Mucosa of stomach (tissue), 1 donor: Measurements from ENCODE around the gene GANC.
"Not testable (repeated sequence)": the region's sequence is repeated elsewhere in the genome, so short reads cannot be mapped to it uniquely, and the experiment has no call there.

Source experiments
- H3K27me3 ChIP-seq: one replicate; pipeline ENCODE4 v1.7.0; 2013; ENCODE audit warnings: mild to moderate bottlenecking, low read length; ENCODE audit not compliant: control insufficient read depth, insufficient read depth
- H3K36me3 ChIP-seq: one replicate; pipeline ENCODE4 v1.7.0; 2013; ENCODE audit warnings: low read length; ENCODE audit not compliant: control insufficient read depth, insufficient read depth
- H3K4me1 ChIP-seq: one replicate; pipeline ENCODE4 v1.7.0; 2013; ENCODE audit warnings: mild to moderate bottlenecking, low read length; ENCODE audit not compliant: control insufficient read depth, insufficient read depth
- H3K4me3 ChIP-seq: one replicate; pipeline ENCODE4 v1.7.0; 2013; ENCODE audit warnings: low read length
- H3K9ac ChIP-seq: one replicate; pipeline ENCODE4 v1.7.0; 2013; ENCODE audit warnings: mild to moderate bottlenecking, low read length, moderate library complexity
- H3K9me3 ChIP-seq: one replicate; pipeline ENCODE4 v1.7.0; 2013; ENCODE audit warnings: mild to moderate bottlenecking, low read length, moderate library complexity; ENCODE audit not compliant: control insufficient read depth
- donor health status: Pancreatic carcinoma.

Gene GANC

GRCh38 chr15:42329992-42330391, 57.0 kb downstream of the GANC start:
- H3K9me3 ChIP-seq: no peaks in the 10 kb centered on the region
- no peaks in the 10 kb centered on the region for H3K27me3 ChIP-seq
- no peak overlapping the region for H3K4me3 ChIP-seq
- no peak overlapping the region for H3K9ac ChIP-seq
- no peaks in the 10 kb centered on the region for H3K4me1 ChIP-seq
- H3K36me3 ChIP-seq: no peaks in the 10 kb centered on the region

GRCh38 chr15:42331235-42331634, 58.2 kb downstream of the GANC start:
- no peaks in the 10 kb centered on the region for H3K36me3 ChIP-seq
- no peaks in the 10 kb centered on the region for H3K4me1 ChIP-seq
- no peak overlapping the region for H3K4me3 ChIP-seq
- H3K27me3 ChIP-seq: no peaks in the 10 kb centered on the region
- H3K9ac ChIP-seq: no peak overlapping the region
- no peaks in the 10 kb centered on the region for H3K9me3 ChIP-seq

GRCh38 chr15:42332331-42332730, 59.3 kb downstream of the GANC start:
- H3K27me3 ChIP-seq: no peaks in the 10 kb centered on the region
- H3K4me3 ChIP-seq: no peak overlapping the region
- H3K9ac ChIP-seq: no peak overlapping the region
- no peaks in the 10 kb centered on the region for H3K9me3 ChIP-seq
- H3K4me1 ChIP-seq: no peaks in the 10 kb centered on the region
- no peaks in the 10 kb centered on the region for H3K36me3 ChIP-seq

DNA sequence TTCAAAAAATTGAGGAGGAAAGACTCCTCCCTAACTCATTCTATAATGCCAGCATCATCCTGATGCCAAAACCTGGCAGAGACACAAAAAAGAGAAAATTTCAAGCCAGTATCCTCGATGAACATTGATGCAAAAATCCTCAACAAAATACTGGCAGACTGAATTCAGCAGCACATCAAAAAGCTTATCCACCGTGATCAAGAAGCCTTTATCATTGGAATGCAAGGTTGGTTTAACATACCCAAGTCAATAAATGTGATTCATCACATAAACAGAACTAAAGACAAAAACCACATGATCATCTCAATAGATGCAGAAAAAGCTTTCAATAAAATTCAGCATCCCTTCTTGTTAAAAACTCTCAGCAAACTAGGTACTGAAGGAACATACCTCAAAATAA, 62.1 kb downstream of the GANC start:
- Histone ChIP-seq H3K9ac (no peak overlapping the region), H3K36me3 (no peaks in the 10 kb centered on the region), H3K9me3 (no peaks in the 10 kb centered on the region)

GRCh38 chr15:42336650-42337049, 63.6 kb downstream of the GANC start:
- not testable (repeated sequence) for H3K4me1 ChIP-seq, H3K9ac ChIP-seq, H3K27me3 ChIP-seq, H3K36me3 ChIP-seq, H3K9me3 ChIP-seq, H3K4me3 ChIP-seq

More for the DNA sequence above, 62.1 kb downstream of the GANC start:
- H3K27me3 ChIP-seq: no peaks in the 10 kb centered on the region
- no peak overlapping the region for H3K4me3 ChIP-seq
- no peaks in the 10 kb centered on the region for H3K4me1 ChIP-seq

DNA sequence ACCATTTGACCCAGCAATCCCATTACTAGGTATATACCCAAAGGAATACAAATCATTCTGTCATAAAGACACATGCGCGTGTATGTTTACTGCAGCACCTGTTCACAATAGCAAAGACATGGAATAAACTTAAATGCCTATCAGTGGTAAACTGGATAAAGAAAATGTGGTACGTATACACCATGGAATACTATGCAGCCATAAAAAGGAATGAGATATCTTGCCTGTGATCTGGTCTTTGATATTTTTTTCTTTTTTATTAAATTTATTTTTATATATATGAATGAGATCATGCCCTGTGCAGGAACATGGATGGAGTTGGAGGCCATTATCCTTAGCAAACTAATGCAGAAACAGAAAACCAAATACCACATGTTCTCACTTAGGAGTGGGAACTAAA, 64.1 kb downstream of the GANC start:
- H3K4me3 ChIP-seq, H3K27me3 ChIP-seq, H3K9ac ChIP-seq, H3K9me3 ChIP-seq, H3K4me1 ChIP-seq, H3K36me3 ChIP-seq: not testable (repeated sequence)

DNA sequence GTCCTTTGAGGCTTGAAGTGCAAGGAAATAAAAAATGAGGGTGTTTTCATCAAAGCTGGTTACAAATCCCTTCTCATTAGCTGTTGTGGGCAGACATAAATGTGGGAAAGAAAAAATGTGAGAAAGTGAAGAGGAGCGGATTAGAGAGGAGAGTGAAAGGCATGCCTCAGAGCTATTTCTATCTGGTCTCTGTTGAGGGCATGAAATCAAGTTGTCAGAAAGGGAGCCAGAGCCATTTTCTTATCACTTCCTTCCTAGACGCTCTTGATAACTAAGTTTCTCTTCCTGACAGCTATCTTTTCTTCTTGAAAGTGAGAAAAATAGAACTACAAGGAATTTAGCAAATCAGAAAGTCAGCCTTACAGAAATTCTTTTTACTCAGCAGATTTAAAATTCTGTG, 65.5 kb downstream of the GANC start:
- Histone ChIP-seq H3K4me3 (no peak overlapping the region), H3K27me3 (no peaks in the 10 kb centered on the region), H3K4me1 (no peaks in the 10 kb centered on the region), H3K36me3 (no peaks in the 10 kb centered on the region), H3K9me3 (no peaks in the 10 kb centered on the region), H3K9ac (no peak overlapping the region)

DNA sequence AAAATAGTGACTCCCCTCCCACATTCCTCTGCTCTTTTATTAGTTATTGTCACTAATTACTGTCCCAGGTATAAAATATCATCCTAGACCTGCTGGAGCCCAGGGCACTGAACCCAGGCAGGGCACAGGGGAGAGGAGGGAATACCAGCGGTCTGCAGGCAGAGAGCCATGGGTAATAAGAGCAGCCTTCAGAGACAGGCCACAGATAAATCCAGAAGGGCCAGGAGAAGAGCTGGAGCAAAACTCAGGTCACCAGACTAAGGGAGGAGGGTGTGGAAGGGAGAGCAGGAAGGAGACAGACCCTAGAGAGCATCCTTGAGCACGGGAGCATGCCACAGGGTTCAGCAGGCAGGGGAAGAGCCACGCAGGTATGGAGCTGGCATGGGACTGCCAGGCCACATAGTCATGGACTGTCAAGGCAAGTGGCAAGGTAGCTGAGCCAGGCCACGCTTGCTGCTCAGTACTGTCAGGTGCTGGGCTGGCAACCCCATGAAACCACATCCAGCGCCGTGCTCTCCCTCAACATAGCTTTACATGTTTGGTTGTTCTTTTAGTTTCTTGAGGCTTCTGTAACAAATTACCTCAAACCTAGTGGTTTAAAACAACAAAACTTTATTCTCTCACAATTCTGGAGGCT, 70.7 kb downstream of the GANC start:
- H3K36me3 ChIP-seq: no peaks in the 10 kb centered on the region
- no peaks in the 10 kb centered on the region for H3K4me1 ChIP-seq
- no peaks in the 10 kb centered on the region for H3K9me3 ChIP-seq
- H3K4me3 ChIP-seq: no peak overlapping the region
- H3K27me3 ChIP-seq: no peaks in the 10 kb centered on the region
- no peak overlapping the region for H3K9ac ChIP-seq

GRCh38 chr15:42344763-42345162, 71.8 kb downstream of the GANC start:
- no peaks in the 10 kb centered on the region for H3K9me3 ChIP-seq
- H3K4me3 ChIP-seq: no peak overlapping the region
- no peaks in the 10 kb centered on the region for H3K36me3 ChIP-seq
- H3K4me1 ChIP-seq: no peaks in the 10 kb centered on the region
- H3K9ac ChIP-seq: no peak overlapping the region
- no peaks in the 10 kb centered on the region for H3K27me3 ChIP-seq

DNA sequence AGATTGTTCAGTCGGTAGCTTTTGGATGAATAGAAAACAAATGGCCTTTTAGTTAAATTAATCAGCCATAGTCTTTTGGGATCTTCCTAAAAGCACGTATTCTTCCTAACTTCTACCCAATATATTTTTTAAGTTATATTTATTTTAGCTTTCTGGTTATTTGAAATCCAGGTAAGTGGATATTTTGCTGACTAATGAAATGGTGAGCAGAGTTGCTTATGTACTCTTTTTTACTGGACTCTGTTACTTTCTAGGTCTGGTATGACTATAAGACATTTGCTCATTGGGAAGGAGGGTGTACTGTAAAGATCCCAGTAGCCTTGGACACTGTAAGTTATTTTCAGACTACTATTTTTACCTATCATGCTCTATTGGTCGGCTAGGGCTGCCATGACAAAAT, 72.5 kb downstream of the GANC start:
- no peaks in the 10 kb centered on the region for H3K9me3 ChIP-seq
- no peak overlapping the region for H3K4me3 ChIP-seq
- no peaks in the 10 kb centered on the region for H3K4me1 ChIP-seq
- H3K36me3 ChIP-seq: no peaks in the 10 kb centered on the region
- H3K27me3 ChIP-seq: no peaks in the 10 kb centered on the region
- no peak overlapping the region for H3K9ac ChIP-seq

GRCh38 chr15:42348083-42348482, 75.1 kb downstream of the GANC start:
- no peaks in the 10 kb centered on the region for H3K36me3 ChIP-seq
- H3K4me3 ChIP-seq: no peak overlapping the region
- no peaks in the 10 kb centered on the region for H3K9me3 ChIP-seq
- H3K27me3 ChIP-seq: no peaks in the 10 kb centered on the region
- no peak overlapping the region for H3K9ac ChIP-seq
- H3K4me1 ChIP-seq: no peaks in the 10 kb centered on the region

GRCh38 chr15:42349186-42349585, 76.2 kb downstream of the GANC start:
- H3K27me3 ChIP-seq: no peaks in the 10 kb centered on the region
- no peak overlapping the region for H3K4me3 ChIP-seq
- H3K36me3 ChIP-seq: no peaks in the 10 kb centered on the region

GRCh38 chr15:42352401-42352800, 79.4 kb downstream of the GANC start:
- no peaks in the 10 kb centered on the region for H3K27me3 ChIP-seq
- no peaks in the 10 kb centered on the region for H3K9me3 ChIP-seq
- no peak overlapping the region for H3K4me3 ChIP-seq
- no peaks in the 10 kb centered on the region for H3K4me1 ChIP-seq
- no peaks in the 10 kb centered on the region for H3K36me3 ChIP-seq
- no peak overlapping the region for H3K9ac ChIP-seq

More at GRCh38 chr15:42349186-42349585, 76.2 kb downstream of the GANC start:
- no peaks in the 10 kb centered on the region for H3K4me1 ChIP-seq
- H3K9ac ChIP-seq: no peak overlapping the region
- no peaks in the 10 kb centered on the region for H3K9me3 ChIP-seq
